HG03103 (cell line): ENCODE measurements around the gene CREBBP.

ENCODE experiments used
- ATAC-seq: cut with Tn5 transposase; IDR thresholded peaks from one replicate; pipeline ENCODE4 v1.9.1; 2021; ENCODE audit warnings: low read depth; ENCODE audit not compliant: unreplicated experiment

CREBBP gene

DNA sequence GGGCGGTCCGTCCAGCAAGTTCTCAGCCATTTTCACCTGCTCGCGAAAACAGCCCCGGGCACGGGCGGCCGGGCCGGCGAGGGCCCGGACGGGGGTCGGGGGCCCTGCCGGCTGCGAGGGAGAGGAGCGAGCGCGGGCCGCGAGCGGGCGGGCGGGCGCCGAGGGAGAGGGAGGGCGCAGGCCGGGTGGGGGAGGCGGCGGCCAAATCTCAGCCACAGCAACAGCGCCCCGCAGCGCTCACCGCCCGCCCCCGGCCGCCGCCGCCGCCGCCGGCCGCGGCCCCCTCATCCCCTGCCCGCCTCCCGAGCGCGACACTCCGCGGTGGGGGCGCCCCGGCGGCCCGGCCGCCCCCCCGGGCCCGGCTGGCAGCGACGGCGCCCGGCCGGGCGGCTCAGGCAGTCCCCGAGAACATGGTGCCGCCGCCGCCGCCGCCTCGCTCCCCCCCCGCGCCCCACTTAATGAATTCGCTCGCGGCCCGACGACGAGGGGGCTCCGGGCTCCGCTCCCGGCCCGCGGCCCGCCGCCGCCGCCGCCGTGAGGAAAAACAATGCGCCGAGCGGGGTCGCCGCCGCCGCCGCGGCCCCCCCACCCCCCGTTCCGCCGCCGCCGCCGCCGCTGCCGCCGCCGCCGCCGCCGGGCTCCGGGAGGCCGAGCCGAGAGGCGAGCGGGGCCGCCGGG lies 487 bp downstream of the CREBBP start:
- peak; percentile 48 for ATAC-seq

DNA sequence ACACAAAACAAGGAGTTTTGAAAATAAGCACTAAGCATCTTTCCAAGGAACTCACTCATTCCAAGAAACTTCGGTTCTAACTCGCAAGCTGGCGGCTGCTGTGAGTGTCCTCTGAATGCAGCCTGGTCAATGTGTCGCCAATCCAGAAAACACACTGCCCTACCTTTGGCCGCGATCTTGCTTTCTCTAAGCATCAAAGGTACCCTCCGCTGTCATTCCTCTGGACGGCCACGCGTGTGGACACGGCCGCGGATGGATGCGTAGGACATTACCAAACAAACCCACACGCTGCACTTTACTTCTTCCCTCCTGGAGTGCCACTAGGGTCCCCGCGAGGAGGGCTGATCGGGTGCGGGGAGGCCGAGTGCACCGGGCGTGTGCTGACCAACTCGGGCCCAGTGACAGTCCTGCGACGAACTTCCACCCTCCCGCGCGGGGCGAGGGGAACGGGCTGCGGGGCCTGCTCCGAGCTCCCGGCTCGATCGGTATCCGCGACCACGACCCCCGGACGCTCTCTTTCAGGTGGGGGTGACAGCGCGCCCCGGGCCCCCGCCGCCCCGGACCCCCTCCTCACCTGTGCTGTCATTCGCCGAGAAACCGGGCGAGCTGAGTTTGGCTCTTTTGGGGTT lies 1.1 kb downstream of the CREBBP start:
- no peak for ATAC-seq

DNA sequence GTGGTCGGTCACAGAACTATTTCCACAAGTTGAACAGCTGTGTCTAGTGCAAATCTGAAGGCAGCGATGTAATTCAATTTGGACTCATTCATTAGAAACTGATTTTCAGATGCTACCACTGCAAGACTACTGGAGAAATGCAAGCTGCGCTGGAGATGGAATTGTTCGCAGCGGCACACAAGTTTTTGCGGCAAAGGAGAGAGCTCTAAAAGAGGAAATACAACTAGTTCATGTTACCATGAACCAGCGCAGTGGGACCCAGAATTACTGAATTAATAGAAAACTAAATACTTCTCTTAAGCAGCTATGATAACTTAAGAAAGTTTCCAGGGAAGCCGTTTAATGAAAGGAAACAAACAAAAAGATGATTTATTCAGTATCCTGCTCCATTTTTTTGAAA lies 1.9 kb downstream of the CREBBP start:
- ATAC-seq, result no peak

DNA sequence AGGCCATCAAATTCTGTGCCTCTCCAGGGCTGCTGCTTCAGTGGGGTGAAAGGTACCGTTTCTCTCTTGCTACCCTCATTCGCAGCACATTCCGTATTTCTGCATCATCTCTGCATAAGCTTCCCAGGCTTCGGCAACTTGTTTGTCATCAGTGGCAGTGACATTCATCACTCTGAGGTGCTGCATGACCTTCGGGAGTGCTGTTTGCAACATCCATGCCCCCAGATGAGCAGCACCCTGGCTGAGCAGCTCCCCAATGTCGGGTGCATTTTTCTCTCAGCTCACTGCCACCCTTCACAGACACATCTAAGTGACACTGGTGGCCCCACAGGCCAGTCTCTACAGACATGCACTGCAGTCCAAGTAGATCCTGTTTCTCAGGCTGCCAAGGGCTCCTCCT lies 3.8 kb downstream of the CREBBP start:
- no peak for ATAC-seq

DNA sequence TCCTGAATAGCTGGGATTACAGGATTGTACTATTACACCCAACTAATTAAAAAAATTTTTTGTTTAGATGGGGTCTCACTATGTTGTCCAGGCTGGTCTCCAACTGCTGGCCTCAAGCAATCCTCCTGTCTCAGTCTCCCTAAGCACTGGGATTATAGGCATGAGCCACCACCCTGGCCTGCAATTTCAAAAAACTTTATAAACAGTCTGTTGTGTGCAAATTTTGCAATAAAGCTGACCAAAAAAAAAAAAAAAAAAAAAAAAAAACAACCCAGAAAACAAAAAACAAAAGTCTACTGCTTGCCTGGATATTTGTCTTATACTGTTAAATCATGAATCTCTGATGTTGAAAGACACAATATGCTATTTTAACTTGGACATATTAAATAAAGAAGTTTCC lies 4.4 kb downstream of the CREBBP start:
- ATAC-seq, result no peak

DNA sequence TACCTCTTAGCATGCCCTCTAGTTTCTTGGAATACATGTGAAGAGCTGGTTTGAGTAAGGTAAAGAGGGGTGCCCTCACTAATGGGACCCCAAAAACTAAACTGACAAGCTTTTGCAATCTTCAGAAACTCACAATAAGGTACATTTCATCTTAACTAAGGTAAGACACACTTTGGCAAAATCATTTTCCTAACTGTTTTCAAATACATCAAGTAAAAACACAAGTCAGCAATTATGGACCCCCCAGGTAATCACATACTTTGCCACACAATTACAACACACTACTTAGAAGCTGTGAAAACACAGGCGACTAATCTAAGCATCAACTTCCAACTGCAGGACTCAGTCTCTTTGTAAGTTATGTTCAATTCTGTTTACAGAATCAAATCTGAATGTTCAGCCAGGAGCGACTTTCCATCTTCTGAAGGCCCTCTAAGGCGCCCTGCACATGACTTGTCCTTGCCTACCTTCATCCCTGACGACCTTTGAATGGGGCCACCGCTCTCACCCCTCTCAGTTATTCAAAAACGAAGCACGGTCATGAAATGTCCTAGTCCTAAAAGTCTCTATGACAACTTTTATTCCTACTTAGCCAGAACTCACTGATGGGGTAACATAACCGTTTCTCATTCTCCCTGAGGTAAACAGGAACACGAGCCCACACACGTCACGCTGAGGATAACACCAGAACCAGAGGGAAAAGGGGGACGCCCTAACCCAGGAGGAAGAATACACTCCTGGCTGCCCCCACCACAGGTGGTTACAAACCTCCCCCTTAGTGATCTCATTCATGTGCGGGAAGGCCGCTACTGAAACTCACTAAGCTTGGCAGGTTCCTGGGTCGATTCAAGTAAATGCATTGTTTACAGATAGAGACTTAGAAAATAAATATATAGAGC lies 5.5 kb downstream of the CREBBP start:
- ATAC-seq, result no peak

DNA sequence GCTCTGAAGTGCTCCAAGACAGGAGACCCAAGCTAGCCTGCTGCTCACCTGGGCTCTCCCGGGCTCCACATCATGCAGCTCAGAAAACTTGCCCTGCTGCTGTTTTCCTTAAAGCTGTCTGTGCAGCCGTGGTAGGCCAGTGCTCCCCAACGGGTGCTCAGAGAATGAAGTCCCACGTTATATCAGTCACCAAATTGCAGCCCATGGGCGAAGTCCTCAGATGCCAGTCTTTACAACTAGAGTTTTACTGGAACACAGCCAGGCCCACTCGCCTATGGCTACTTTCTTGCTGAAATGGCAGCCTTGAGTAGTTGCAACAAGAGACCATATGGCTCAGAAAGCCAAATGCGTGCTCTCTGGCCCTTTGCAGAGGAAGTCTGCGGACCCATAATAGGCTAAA lies 6.3 kb downstream of the CREBBP start:
- ATAC-seq, result no peak

DNA sequence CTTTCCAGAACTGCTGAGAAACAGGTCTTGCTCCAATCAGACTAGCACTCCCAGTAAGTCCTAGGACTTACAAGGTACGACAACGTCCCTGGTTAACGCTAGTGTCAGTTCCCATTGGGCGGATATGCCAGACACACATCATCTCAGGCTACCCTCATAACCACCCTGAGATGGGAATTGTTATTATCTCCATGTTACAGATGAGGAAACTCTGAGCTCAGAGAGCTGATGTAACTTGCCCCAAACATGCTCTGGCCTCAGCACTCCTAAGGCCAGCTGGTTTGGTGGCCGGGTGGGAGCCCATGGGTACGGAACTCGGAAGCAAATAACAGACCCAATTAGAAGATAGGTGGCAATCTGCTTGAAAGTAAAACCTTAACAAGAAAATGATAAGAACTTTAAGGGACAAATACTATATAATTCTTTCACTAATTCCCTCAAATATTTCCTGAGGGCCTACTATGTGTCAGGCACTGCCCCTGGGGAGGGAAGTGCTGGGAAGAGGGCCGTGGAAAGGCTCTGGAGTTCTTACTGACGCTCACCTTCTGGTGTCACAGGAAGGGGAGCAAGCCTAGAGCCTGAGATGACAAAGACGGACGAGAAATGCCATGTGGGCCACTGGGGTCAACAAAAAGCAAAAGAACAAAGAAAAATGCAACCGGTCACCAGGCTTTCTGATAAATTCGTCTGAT lies 6.9 kb downstream of the CREBBP start:
- no peak for ATAC-seq

DNA sequence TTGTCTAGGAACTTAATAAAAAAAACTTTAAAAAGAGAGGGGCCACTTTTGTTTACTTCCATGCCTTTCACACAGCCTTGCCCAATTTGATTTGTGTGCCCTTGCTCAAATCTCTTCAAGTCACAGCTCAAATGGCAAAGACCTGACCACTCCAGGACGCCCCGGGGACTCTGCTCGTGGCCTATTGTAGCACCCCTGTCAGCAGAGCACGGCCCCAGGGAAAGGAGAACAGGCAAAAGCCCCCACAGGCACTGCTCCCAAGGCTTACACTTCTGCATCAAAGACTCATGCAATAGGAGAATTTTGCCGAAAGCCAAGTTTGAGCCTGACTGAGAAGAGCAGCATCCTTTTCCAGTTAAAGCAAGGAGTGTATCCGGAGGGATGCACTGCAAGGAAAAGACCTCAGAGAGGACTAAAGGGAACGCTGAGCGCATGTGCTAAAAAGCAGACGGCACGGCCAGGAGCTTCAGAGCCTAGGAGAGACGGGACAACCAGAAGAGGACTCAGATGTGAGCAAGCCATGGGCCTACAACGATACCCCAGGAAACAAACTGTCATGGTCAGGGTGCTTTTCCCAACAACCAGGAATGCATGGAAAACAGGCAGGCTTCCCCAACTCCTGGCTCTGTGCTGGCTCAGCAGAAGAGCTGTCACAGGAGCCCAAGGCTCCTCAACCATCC lies 8.2 kb downstream of the CREBBP start:
- no peak for ATAC-seq

DNA sequence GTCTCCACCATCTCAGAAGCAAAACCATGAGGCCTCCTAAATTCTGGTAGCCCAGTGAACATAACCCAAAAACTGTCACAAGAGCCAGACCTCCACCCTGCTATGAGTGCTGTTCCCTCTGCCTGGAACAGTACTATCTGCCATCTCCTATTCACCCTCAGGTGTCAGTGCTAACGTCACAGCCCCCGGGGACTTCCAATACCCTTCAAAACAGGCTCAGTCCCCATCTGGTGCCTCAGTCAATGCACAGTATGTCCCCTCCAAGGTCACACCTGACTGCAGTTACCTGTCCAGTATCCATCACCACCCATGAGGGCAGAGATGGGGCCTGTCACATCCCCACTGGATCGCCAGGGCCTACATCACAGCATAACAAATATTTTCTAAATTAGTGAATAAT lies 11.5 kb downstream of the CREBBP start:
- no peak for ATAC-seq

DNA sequence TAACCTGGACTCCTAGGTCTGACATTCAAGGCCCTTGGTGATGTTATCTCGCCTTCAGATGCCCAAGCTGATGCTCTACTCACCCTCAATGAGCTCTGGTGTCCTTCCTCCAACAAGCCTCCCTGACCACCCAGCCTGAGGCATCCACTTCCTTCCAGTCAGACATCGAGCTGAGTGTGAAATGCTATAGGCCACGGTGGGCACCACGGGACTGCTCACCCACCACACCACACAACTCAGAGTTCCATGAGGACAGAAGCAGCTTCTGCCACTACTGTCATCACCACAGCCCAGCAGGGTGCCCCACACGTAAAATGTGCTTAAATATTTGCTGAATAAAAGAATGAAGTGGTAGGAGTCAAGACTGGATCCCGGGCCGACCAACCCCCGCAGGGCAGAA lies 12.0 kb downstream of the CREBBP start:
- no peak for ATAC-seq

DNA sequence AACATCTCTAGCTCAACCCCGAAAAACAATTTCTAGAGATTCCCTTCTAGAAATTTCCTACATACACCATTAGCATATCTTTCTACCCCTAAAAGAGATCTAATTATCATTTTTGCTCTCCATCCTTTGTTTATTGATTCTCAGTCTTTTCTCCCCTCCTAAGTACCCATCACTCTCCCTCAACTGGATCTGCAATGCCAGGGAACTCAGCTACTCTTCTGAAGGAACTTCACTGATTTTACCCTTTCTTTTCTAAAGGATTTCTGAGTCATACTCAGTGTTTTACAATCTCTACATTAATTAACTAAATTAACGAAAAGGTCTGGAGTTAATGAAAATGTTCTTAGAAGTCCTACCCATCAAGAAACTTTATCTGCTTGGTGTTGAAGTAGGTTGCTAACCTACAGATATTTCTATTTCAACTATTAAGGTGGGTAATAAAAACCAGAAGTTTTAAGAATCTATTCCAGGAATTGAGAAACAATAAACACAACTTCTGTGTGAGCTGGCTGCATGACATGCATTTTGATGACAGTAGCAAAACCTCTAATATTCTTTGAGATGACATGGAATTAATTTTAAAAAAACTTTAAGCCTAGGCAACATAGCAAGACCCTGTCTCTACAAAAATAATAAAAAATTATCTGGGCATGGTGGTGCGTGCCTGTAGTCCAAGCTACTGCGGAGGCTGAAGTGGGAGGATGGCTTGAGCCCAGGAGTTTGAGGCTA lies 13.6 kb downstream of the CREBBP start:
- ATAC-seq, result no peak

DNA sequence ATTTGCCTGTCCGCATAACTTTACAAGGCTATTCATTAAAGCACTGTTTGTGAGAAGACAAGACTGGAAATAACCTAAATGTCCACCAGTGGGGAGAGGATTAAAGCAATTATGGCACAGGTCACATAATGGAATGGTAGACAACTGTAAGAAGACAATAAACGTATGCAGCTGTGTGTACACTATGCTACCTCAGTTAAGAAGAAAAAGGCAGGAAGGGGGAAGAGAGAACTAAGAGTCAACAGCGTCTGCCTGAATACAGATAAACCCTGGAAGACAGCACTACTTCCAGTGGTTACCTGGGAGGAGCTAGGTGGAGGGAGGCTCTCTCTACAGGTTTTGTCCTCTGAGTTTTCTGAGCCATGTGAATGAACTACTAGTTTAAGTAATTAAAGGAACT lies 15.3 kb downstream of the CREBBP start:
- ATAC-seq, result no peak

DNA sequence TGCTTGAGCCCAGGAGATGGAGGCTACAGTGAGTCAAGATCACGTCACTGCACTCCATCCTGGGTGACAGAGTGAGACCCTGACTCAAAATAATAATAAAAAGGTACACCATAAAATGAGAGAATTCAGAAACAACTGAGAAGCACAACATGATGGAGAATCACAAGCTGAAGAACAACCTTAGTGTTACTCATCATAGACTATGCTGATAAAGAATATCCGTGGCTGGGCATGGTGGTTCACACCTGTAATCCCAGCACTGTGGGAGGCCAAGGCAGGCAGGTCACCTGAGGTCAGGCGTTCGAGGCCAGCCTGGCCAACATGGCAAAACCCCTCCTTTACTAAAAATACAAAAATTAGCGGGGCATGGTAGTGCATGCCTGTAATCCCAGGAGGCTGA lies 16.0 kb downstream of the CREBBP start:
- ATAC-seq, result no peak

DNA sequence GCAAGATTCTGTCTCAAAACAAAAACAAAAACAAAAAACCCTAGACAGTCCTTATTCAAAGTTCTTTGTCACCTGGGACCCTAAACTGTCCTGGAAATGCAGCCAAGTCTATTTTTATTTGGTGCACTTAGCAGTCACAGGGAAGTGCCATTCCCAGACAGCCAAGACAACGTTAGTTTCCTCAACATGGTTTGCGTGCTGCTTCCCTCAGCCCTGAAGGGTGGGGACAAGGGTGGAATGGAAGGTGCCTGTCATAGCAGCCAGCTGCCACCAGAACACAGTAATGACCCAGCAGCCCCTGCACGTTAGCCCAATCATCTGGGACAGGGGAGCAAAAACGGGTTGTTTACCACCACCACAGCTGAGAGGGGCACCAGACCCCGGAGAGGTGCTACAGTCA lies 16.9 kb downstream of the CREBBP start:
- no peak for ATAC-seq

DNA sequence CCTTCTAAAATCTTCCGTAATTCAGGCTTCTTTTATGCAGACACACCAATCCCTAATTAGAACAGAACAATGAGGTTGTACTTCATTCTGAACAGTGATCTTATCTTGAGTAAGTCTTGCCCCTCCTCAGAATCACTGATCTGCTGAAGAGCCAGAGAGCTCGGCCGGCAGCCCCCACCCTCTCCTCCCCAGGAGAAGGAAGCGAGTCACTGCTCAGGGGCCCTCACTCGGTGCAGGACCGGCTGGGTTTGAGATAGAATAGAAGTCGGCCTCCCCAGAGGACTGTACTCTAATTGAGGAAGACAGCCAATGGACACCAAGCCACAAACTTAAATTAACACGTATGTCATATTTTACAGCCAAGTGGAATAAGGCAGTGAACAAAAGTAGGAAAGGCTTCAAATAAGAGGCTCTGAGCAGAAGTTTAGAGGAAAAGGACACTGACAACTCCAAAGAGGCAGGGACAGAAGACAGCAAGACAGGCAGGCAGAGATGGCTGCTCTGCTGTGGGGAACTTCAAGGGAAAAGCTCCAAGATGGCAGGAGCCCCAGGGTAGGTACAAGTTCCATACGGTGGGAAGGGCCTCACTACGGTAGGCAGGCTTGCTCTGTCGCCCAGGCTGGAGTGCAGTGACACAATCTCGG lies 18.6 kb downstream of the CREBBP start:
- ATAC-seq, result no peak

DNA sequence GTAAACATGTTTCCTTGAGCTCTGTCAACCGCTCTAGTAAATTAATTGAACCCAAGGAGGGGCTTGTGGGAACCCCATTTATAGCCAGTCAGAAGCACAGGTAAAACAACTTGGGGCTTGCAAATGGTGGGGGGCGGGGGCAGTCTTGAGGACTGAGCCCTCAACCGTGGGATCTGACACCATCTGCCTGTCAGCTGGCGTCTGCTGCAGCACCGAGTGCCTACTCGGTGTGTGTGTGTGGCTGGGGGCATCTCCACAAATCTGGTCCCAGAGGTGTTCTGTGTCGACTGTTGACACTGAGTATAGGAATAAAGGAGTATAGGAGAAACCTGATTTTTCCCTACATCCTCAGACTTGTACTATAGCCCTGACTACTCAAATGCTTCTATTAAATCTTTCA lies 20.6 kb downstream of the CREBBP start:
- ATAC-seq, result no peak

DNA sequence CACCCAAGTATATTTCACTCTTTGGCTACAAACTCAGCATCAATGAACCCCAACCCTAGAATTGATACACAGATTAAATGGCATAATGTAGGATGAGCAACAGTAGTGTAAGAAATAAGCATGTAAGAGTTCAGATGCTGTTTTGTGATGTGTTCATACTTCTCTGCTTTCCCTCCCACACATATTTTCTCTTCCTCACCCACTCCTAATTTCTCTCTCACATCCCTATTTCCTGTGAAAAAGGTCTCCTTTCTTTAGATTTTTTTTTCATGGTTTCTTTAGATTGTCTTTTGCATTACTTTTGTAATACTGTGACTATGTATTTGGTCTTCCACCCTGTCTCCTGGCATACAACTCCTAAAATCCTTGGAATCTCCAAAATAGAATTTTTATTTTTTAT lies 21.7 kb downstream of the CREBBP start:
- ATAC-seq, result no peak
